ENCODE results near the gene ITGB6.

DNA sequence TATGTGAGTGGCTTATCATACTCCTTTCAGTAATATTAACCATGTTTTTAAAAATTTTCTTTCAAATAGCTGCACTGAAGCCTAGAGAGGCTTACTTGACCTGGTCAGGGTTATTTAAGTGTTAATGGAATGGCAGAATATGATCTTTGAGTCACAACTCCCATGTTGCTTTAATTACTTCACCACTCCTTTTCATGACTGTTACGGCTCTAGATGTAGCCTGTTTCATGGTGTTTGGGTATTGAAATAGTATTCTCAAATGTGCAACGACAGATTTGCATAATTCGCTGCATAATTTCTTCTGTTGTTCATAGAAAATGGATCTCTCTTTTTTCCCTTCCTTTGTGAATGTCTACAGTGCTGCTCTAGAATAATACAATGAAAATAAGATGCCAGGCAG, 86.1 kb downstream of the ITGB6 start:
- TF ChIP-seq, protein P1, sequence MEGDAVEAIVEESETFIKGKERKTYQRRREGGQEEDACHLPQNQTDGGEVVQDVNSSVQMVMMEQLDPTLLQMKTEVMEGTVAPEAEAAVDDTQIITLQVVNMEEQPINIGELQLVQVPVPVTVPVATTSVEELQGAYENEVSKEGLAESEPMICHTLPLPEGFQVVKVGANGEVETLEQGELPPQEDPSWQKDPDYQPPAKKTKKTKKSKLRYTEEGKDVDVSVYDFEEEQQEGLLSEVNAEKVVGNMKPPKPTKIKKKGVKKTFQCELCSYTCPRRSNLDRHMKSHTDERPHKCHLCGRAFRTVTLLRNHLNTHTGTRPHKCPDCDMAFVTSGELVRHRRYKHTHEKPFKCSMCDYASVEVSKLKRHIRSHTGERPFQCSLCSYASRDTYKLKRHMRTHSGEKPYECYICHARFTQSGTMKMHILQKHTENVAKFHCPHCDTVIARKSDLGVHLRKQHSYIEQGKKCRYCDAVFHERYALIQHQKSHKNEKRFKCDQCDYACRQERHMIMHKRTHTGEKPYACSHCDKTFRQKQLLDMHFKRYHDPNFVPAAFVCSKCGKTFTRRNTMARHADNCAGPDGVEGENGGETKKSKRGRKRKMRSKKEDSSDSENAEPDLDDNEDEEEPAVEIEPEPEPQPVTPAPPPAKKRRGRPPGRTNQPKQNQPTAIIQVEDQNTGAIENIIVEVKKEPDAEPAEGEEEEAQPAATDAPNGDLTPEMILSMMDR (conservative IDR thresholded peaks at IDR 0.05; ENCODE audit: low read depth, low read length), result no peak
- no peak for TF ChIP-seq EZH2 (IDR thresholded peaks at IDR 0.05; ENCODE audit: low read length, unreplicated experiment)
- TF ChIP-seq EZH2phosphoT487 (IDR thresholded peaks at IDR 0.05; ENCODE audit: borderline replicate concordance, low read length), result no peak
